Stimulated activated CD8-positive, alpha-beta memory T cell treated with anti-CD3 and anti-CD28 coated beads, Interleukin-4, amount 100 ng/mL, for 4 hours (primary cell): Measurements from ENCODE around the gene INSL3.
"Not testable (repeated sequence)": the region's sequence is repeated elsewhere in the genome, so short reads cannot be mapped to it uniquely, and the experiment has no call there.

Experiments
- DNase-seq, 2 donors: peaks; one replicate each; pipeline ENCODE4 v3.0.0-alpha.2; 2020; ENCODE audit warnings: low read depth in 2 of 2, low spot score in 1 of 2

INSL3 gene

GRCh38 chr19:17826508-17827056, 5.3 kb upstream of the INSL3 start:
- DNase-seq: no peak

GRCh38 chr19:17824339-17824738, 3.0 kb upstream of the INSL3 start:
- DNase-seq: no peak

DNA sequence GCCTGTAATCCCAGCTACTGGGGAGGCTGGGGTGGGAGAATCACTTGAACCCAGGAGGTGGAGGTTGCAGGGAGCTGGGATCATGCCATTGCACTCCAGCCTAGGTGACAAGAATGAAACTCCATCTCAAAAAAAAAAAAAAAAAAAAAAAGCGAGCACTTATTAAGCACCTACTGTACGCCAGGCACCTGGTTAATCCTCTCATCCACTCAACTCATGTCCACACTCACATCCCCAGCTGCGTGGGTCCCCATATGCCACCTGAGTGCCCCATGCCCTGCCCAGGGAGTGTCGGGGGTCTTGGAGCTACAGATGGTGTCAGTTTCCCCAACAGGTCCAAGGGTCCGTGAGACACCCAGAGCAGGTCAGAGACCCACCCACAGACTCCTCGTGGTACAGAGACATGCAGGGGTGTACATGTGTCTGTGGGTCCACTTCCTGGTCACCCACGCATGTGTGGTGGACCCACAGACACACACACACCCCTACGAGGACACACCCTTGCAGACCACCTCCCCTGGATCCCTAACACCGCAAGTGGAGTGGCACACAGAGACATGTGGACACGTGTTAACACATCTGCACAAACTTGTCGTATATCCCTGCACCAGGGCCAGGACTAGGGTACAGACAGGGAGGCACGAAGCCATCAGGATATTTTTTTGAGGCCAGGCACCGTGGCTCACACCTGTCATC, 3.5 kb downstream of the INSL3 start:
- no peak for DNase-seq

GRCh38 chr19:17812099-17812498, 9.2 kb downstream of the INSL3 start:
- DNase-seq: no peak

- no peak for DNase-seq
Measured at GRCh38 chr19:17811681-17812080, 9.6 kb downstream of the INSL3 start.

DNA sequence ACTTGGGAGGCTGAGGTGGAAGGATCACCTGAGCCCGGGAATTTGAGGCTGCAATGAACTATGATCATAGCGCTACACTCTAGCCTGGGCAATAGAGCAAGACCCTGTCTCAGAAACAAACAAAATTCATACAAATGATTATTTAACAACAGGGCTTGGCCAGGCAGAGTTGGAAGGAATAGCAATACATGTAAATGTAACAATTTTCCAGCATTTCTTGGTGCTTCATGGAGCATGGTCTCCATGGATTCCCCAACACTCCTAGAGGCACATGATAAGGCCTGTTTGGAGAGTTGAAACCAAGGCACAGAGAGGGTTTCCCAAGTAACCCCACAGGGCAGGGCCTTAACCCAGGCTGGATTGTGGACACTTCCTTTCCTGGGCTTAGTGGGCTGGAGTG, 10.2 kb downstream of the INSL3 start:
- no peak for DNase-seq

- no peak for DNase-seq
Measured at GRCh38 chr19:17807731-17808316, 13.5 kb downstream of the INSL3 start.

DNA sequence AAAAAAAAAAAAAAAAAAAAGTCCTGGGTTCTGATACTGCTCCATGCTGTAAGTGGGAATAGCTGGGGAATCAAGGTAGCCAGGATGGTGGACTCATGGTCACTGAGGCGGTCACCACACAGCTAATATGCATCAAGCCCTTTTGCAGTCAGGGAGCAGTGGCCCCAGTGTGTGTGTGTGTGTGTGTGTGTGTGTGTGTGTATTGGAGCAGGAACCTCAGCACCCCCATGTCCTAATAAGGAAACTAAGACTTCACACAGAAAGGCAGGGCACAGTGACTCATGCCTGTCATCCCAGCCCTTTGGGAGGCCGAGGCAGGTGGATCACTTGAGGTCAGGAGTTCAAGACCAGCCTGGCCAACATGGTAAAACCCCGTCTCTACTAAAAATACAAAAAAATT, 14.4 kb downstream of the INSL3 start:
- DNase-seq: no peak

DNA sequence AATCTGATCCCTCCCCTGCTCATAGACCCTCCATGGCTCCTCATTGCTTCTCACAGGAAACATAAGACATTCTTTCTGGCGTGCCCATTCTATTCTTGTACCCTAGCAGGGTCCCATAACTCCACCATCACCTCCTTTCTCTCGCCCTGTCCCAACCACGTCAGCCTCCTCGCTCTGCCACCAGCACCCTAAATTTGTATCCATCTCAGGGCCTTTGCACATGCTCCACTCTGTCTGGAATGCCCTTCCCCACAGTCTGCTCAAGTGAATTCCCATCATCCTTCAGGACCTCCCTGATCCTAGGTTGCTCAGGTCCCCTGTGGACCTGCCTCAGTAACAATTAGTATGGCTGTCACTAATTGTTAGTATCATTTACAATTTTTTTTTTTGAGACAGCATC, 15.9 kb downstream of the INSL3 start:
- no peak for DNase-seq

- DNase-seq: no peak
Measured at GRCh38 chr19:17803264-17803896, 17.9 kb downstream of the INSL3 start.

- no peak for DNase-seq
Measured at GRCh38 chr19:17802137-17802858, 19.0 kb downstream of the INSL3 start.

GRCh38 chr19:17798599-17798998, 22.7 kb downstream of the INSL3 start:
- DNase-seq: not testable (repeated sequence)

GRCh38 chr19:17797424-17798201, 23.7 kb downstream of the INSL3 start:
- DNase-seq: no peak

DNA sequence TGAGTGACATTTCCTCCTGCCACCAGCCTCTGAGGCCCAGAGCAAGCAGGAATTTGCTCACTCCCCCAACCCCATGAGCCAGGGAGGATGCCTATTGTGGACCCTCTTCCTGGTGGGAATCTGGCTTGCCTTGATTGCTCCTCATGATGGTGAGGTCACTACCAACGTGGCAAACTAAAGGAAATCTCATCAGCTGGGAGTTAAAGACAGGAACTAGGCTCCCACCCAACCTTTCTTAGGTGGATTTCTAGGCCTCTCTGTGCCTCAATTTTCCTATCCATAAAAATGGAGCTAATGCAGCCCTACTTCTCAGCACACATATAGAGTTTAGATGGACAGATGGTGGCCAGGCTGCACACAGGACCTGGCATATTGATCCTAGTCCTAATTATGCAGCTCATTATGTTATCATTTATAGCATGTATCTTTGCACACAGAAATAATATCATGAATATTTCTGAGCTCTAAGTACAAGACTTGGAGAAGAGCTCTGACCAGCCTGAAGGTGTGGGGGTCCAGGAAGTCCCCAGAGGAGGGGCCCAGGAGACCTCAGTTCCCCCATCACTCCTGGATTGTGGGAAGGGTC, 24.4 kb downstream of the INSL3 start:
- DNase-seq: no peak

DNA sequence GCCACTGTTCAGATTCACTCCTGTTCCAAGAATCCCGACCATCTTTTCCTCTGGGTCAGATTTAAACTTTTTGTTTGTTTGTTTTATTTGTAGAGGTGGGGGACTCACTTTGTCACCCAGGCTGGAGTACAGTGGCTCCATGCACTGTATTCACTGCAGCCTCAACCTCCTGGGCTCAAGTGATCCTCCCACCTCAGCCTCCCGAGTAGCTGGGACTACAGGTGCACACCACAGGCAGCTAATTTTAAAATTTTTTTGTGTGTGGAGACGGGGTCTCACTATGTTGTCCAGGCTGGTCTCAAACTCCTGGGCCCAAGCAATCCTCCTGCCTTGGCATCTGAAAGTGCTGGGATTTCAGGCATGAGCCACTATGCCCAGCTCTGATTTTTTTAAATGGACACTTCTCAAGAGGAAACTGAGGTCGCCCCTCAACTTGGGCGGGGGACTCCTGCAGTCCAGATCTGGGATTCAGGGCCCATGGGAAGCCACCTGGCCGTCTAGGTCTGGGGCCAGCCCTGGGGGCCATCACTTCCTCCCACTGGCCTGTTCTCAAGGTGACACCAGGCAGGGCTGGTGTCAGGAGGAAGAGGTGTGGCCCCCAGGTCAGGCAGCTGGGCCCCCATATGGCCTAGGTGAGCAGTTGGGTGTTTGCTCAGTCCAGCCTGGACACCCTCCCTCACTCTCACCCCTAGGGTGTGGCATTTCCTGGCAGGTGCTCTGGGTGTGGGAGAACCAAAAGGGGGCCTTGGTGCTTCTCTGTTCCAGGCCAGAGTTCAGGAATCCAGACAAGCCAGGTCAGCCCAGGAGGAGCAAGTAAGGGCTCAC, 25.1 kb downstream of the INSL3 start:
- no peak for DNase-seq

GRCh38 chr19:17795495-17795856, 25.8 kb downstream of the INSL3 start:
- DNase-seq: no peak

GRCh38 chr19:17794731-17795494, 26.4 kb downstream of the INSL3 start, which contains the start of gene B3GNT3:
Gene B3GNT3 (plus strand): TSS chr19:17795138. CDS start chr19:17807808, 12,670 bp downstream.
- DNase-seq: no peak

- DNase-seq: no peak
Measured at GRCh38 chr19:17794412-17794730, 26.9 kb downstream of the INSL3 start.
